Stimulated activated CD4-positive, alpha-beta T cell treated with anti-CD3 and anti-CD28 coated beads, Interleukin-1b, Interleukin-23, amount 100 ng/mL, for 4 hours (primary cell): ENCODE measurements around the gene COA5.

ENCODE experiments used
- DNase-seq, 2 donors: peaks; one replicate each; pipeline ENCODE4 v3.0.0-alpha.2; 2020; ENCODE audit warnings: low read depth in 2 of 2

COA5 gene, protein sequence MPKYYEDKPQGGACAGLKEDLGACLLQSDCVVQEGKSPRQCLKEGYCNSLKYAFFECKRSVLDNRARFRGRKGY

DNA sequence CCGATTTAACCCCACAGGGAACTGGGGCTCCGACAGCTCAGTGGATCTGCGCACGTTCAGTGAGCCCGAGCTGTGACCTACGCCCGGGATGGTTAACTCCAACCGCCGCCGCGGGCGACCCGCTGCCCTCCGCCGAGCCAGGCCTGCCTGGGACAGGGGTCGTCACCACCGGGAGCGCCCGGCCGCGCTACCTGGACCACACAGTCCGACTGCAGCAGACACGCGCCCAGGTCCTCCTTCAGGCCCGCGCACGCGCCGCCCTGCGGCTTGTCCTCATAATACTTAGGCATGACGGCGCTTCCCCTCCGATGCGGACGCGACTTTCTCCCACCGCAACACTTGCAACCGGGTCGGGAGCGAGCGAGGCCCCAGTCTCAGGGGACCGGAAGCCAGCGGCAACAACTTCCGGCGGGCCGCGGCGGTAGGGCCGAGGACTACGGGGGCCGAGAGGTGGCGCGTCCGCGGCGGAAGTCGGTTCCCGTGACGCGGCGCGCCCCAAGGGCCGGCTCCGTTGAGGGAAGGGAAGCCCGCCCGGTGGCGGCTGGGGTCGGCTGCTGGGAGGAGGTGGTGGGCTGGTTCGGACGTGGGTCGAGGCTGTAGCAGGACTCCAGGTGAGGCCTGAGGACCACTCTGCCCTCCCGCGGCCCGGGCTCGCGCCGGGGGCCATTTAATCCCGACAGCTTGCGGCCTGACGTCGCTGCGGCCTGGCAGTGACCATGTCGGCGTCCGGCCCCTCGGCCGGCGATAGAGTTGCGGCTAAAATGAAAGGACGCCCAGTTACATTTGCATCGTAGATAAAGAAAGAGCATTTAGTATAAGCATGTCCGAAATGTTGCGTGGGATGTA lies at the start of gene COA5, which contains the start of gene UNC50:
TSS of gene COA5 (minus strand) at position 397 of the 846 bp plus-strand sequence. CDS start at position 290, 107 bp downstream.
TSS of gene UNC50 (plus strand) at position 474 of the 846 bp plus-strand sequence. CDS start 1,171 bp downstream, outside the sequence.
- peak; percentile 77 to 86 for DNase-seq

DNA sequence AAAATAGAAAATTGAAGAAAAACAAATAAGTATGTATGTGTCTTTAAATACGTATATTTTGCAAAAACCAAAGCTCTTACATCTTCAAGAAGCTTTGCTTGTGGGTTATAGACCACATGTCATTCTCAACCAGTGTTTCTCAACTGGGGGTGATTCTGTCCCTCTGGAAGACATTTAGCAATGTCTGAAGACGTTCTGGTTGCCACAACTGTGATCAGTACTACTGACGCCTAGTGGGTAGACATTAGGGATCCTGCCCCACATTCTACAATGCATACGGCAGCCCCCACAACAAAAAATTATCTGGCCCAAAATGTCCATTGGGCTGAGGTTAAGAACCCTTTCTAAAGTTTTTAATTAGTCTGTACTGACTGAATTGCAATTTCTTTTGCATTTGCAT lies 48.5 kb upstream of the COA5 start:
- no peak for DNase-seq

DNA sequence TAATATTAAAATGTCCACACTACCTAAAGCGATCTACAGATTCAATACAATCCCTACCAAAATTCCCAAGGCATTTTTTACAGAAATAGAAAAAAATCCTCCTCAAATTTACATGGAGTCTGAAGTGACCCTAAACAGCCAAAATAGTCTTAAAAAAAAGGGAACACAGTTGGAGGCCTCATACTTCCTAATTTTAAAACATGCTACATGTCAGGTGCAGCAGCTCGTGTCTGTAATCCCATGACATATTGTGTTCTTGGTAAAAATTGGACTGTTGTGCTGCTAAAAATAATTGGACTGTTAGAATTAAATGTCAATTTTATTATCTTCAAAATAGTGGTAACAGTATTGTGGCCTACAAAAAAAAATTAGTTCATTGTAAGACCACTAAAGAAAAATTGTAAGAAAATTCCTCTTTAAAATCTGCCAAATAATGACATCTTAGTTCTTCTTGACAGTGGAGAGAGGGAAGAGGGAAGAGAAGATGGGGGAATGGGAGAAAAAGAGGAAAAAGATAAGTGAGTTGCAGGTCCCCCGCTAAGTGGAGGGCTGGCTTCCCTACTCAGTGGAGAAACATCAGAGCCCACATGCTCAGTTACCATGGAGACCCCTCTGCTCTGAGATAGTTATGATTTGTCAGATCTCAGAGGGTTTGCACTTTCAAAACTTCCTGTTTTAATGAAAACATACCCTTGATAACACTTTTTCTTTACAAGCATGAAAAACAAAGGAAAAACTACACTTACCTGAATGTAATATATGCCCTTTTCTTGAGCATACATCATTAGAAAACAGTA lies 46.6 kb upstream of the COA5 start:
- DNase-seq, result no peak

DNA sequence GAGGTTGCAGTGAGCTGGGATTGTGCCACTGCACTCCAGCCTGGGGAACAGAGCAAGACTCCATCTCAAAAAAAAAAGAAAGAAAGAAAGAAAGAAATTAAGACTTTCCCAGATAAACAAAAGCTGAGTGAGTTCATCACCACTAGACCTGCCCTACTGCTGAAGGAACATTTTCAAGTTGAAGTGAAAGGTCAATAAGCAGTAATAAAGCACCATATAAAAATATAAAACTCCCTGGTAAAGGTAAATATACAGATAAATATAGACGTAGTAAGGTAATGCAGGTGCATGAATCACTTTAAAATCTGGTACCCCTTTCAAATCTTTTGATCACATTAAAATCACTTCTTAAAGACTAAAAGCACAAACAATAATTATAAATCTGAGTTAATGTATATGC lies 42.7 kb upstream of the COA5 start:
- DNase-seq, result no peak

DNA sequence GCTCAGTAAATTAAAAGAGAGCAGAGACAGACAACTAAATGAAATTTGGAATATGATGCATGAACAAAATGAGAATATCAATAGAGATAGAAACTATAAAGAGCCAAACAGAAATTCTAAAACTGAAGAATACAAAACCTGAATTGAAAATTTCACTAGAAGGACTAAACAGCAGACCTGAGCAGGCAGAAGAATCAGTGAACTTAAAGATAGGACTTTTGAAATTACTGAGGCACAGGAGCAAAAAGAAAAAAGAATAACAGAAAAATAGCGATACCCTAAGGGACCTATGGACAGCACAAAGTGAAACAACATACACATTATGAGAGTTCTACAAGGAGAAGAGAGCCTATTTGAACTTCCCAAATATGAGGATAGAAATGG lies 41.7 kb upstream of the COA5 start:
- DNase-seq, result no peak

DNA sequence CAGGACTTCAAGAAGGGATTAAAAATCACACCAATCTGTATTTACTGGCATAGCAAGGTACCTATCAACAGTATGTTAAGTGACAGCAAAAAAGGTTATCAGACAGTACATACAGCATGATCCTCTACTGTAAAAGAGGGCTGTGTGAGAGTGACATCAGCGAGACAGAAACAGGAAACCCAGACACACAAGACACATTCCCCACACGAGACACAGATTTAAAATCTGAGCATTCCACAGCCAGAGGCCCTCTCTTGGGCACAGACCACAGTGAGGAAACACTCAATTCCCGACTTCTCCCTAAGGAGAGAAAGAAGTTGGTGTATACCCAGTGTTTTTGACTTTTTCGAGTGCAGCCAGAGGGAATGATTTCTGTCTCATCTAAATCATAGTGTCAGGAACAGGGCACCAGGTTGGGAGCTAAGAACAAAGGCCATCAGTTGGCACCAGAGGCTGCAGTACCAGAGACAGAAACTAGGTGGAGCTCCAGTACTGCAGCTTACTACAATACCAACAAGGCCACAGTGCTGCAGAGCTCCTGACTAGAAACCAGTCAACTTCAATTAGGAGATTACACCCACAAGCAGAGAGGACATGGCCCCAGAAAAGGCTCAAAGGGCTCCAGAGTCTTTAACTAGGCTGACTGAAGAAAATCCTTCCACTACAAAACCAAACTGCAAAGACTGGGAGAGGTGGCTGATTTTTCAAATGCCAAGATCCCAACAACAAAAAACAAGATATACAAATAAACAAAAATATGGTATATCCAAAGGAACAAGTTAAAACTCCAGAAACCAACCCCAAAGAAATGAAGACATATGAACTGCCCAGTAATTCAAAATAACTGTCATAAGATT lies 41.1 kb upstream of the COA5 start:
- peak; percentile 60 to 78 for DNase-seq

DNA sequence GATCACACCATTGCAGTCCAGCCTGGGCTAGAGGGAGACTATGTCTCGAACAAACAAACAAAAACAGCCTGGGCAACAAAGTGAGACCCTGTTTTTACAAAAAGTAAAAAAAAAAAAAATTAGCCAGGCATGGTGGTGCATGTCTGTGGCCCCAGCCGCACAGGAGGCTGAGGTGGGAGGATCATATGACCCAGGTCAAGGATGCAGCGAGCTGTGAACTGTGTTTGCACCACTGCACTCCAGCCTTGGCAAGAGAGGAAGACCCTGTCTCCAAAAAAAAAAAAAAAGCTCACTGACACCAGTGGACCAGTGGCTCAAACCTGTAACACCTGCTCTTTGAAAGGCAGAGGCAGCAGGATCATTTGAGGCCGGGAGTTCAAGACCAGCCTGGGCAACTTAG lies 40.1 kb upstream of the COA5 start:
- DNase-seq, result no peak

DNA sequence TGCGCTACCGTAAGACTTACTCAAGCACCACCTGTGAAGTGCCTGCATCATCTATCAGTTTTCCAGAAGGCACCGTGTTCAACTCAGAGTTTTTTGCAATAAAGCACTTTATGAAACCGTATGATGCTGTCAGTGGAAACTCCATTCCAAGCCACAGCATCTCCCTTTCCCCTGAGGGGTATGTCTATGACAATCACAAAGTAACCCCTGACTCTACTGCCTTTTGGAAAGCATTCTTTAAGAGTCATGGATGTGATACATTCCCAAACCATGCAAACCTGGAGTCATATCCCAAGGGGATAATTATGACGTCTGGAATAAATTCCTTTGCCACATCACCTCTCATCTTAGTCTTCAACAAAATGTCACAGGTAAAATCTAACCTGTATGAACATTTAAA lies 39.3 kb upstream of the COA5 start:
- DNase-seq, result no peak

DNA sequence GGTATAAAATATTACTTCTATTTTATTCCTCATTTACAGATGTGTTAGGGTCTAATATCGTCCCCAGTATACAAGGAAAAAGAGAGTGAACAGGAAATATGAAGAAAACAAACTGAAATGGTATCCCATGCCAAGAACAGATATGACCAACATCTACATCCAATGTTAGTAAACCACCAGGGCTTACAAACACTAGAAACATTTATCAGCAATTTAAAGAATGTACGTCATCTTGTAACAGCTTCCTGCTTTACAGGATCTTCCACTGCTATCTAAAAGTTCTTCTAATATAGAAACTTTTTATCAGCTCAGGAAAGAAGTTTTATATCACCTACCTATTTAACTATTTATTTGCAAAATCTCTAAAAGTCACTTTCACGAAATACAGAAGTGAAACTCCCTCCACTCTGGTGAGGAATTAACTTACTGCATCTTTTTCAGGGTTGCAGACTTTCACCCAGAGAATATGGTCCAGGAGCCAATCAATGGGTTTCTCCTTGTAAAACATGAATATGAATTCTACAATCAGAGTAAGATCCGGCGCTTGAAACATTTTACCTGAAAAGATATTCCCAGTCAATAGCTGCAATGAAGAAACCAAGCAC lies 35.3 kb upstream of the COA5 start:
- DNase-seq, result no peak

DNA sequence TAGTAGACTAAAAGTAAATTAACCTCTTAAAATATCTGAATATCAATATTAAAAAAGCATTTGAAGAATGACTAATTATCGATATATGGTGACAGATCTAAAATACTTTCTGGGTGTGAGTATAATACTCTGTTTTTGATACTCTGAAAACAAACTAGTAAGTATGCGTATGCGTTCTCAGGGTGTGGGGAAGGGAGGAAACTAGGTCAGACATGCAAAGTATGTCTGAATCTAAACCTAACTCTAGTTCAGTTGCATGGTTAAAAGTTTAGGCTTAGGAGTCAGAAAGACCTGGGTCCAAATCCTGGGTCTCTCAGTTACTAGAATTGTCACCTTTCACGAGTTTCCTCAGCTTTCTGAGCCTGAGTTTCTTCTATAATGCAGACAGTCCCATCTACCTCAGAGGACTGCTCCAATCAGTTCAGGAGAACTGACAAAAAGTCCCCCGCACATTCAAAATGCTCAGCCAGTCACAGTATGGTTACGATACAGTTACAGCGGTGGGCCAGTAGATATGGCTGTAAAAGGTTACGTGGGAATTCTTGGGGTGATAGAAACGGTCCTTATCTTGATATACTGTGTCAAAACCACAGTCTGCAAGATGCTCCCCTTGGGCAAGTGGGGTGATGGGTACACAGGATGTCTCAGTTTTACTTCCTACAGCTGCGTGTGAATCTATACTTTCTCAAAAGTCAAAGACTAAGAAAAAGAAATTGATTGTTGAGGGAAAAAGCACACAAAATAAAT lies 29.3 kb upstream of the COA5 start:
- DNase-seq, result peak in 1 of 2 donors; percentile 12

DNA sequence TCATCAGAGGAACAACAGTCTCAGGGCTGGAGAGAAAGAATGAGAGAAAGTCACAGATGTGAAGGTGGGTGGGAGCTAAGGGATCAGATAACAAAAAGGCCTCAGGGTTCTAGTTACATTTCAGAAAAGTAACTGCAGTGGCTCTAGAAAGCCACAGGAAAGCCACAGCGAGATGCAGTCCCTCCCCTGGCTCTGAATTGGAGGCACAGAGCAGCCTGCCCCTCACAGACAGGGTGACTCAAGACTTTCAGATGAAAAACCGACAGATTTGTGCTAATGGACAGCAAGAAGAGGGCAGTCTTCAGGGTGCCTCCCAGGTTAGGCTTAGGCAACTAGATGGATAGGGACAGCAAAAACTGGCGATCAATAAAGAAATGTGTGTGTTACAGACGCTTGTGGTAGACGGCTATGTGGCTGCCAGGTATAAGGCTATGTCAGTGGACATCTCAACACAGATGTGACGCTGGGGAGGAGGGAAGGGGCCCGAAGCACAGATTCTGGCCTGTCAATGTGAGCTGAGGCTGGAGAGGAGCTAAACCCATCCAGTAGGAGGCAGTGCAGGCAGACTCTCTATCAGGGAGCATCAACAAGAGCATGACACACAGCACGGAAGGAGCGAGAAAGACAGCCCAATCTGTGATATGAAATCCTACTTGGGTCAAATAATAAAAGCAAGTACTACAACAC lies 26.2 kb upstream of the COA5 start:
- peak in 1 of 2 donors; percentile 23 for DNase-seq

DNA sequence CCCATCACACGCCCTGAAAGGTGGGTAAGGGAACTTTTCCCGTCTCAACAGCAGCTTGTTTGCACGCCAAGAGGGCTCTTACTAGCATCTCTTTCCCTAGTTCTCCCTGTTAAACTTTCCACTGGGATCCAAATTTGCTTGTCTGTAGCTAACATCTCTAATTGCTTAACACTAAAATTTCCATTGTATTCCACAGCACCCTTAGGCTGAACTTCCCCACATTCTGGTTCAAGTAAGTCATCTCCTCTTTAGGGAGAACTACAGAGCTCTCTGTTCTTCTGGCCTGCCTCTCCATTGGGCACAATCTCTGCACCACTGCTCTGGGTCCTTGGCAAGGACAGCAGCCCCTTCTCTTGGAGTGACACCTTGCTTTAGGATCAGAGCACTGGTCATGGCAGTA lies 24.0 kb upstream of the COA5 start:
- no peak for DNase-seq

DNA sequence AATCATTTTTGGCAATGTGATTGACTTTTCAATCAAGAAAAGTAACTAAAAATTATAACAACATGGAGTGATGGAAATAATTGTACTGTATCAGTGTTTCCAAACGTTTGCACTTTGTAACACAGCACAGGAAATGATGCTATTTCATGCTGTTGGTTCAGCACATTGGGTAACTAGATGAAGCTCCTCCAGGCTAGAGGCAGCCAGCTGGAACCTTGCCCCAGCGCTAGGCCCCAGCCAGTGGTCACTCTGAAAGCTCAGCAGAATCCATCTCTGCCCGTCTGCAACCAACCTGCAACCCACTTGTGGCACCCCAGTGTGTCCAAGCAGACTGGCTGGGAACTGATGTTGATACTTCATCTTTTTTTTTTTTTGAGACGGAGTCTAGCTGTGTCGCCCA lies 15.3 kb upstream of the COA5 start:
- no peak for DNase-seq

DNA sequence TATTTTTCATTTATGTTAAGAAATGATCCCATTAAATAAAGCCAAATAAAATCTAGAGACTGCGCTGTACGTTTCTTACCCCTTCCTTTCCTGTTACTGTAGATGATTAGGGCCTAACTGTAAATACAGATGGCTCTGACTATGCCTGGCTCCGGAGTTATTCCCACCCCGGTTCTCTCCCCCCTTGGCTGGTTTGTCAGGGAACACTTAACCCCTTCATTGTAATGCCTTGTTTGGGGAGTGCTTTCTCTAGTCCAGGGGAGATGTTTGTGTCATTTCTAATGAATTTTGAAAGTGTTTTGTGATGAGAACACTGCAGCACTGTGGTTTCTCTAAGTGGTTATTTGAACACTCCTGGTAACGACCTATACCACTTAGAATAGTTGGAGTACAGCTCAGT lies 8.8 kb upstream of the COA5 start:
- DNase-seq, result no peak

DNA sequence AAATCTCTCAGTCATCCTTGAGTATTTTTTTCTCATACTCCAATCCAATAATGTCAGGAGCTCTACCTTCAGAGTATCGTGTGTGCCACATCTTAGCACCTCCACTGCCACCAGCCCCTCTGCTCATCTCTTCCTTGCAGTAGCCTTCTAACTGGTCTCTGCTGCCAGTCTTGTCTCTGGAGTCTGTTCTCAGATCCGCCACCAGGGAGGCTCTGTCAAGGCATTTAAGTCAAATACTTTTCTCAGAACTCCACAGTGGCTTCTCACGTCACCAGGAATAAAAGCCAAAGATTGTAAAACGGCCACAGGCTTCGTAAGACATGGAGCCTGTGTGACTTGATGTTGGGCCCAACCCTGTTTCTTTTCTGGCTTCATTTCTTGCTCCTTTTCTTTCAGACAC lies 7.2 kb upstream of the COA5 start:
- no peak for DNase-seq

DNA sequence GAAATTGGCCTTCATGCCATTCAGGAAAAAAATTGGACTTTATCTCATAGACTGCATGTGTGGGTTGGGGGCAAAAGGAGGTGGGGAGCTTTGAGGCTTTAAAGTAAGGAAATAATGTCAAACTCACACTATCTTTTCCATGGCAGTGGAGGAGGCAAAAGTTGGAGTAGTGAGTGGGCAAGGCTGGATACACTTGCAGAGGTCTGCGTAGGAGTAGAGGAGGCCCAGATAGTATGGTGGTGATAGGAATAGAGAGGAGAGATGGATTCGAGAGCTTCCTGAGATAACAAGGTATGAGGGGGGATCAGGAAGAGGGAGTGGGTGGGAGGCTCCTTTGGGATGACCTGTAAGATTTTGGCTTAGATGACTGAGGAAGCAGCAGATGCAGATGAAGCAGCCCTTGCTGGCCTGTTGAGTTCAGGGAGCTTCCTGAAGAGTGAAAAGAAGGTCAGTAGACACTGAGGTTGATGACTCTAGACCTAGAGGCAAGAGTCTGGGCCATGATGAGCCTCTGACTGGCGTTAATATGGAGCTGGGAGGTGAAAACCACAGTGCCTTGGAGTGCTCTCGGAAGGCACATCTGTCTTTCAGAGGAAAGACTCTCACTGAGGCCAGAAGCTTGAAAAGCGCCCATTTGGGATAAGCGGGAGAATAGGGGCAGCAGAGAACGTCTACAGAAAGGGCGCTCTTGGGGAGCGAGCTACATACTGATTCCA lies 5.9 kb upstream of the COA5 start:
- DNase-seq, result no peak

DNA sequence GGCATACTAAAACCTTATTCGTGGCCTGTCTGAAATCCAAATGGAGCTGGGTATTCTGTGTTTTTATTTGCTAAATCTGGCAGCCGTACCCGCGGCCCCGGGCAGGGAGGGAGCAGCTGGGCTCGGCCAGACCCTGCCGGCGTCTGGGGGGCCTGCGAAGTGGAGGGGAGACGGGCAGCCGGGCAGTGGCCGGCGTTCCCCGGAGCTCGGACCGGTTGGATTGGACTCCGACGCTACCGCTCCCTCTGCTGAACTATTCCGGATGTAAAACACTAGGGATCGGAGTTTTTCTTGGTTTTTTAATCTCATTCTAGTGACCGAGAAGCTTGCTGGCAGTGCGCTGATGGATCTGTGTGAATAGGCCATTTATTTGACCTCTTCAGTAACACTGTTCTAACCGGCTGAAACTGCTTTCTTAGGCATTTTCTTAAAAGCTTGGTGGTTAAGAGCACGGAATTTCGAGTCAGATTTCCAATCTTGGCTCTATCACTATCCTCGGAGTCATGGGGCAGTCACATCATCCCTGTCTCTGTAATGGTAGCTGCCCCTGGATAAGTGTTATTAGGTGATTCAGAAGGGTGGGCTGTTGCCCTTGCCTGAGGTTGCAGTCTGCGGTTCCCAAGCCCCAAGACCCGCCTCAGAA lies 771 bp upstream of the COA5 start:
- DNase-seq, result no peak

DNA sequence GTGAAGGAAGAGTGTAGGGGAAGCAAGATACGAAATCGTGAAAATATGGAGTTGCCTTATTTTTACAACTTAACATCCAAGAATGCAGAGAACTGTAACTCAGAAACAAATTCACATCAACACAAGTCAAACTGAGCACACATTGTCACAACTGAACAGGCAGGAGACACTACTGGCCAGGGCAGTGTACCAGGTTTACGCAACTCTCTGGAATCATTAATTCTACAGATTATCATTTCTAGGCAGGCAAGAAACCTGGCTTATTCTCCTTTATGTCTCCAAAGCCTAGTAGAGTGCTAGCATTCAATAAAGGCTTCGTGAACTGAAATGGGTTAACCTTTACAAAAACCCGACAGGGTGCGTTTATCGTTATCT lies 584 bp downstream of the COA5 start:
- DNase-seq, result no peak

DNA sequence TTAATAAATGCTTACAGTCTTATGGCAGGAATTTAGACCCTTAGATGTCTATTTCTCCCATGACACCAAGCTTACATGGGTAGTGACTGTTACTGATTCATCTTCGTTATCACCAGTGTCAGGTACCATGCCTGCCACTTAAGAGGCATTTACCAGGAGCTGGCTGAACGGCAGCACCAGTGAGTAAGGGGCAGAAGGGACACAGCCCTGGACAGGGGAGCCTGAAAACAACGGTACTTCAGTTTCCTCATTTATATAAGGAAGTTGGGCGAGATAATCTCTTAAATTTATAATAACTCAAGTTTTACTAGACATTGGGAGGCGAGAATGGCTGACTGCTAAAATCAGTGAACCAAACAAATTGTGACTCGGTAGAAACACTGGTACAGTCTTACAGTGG lies 1.2 kb downstream of the COA5 start:
- DNase-seq, result no peak
